ENCODE measurements around the gene PSD2. TPM values are rescaled to one million over a fixed set of nuclear protein-coding genes. Genes with fewer than 3 reads are reported as not detected.

The PSD2 gene
- total RNA-seq, 1 donor from 2014 or later: not detected

DNA sequence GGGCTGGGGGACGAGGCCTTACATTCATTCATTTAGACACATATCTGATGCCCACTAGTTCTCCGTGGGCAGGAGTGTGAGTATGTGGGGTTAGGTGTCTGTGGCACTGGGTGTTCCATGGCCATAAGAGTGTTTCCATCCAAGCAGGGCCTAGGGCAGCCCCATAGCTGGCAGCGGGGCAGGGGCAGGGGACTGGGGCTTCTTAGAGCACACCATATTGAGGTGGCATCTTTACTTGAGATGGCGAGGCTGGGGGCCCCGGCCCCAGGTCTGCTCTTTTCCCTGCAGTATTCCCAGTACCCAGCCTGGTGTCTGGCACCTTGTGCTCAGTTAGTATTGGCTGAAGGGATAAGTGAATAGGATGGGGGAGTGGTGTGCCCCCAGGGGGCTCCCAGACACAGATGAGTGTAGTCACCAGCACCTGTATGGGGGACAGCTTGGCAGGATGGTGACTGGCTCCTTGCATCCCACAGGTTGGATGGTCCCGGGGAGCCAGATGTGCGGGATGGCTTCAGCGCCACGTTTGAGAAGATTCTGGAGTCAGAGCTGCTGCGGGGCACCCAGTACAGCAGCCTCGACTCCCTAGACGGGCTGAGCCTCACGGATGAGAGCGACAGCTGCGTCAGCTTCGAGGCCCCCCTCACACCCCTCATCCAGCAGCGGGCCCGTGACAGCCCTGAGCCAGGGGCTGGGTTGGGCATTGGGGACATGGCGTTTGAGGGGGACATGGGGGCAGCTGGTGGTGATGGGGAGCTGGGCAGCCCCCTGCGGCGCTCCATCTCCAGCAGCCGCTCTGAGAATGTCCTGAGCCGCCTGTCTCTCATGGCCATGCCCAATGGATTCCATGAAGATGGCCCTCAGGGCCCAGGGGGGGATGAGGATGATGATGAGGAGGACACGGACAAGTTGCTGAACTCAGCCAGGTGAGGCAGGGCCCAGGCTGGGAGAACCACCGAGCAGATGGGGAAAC lies 17.5 kb downstream of the PSD2 start:
- DNase-seq (ENCODE audit: low read depth): no peak
- TF ChIP-seq, protein P1, sequence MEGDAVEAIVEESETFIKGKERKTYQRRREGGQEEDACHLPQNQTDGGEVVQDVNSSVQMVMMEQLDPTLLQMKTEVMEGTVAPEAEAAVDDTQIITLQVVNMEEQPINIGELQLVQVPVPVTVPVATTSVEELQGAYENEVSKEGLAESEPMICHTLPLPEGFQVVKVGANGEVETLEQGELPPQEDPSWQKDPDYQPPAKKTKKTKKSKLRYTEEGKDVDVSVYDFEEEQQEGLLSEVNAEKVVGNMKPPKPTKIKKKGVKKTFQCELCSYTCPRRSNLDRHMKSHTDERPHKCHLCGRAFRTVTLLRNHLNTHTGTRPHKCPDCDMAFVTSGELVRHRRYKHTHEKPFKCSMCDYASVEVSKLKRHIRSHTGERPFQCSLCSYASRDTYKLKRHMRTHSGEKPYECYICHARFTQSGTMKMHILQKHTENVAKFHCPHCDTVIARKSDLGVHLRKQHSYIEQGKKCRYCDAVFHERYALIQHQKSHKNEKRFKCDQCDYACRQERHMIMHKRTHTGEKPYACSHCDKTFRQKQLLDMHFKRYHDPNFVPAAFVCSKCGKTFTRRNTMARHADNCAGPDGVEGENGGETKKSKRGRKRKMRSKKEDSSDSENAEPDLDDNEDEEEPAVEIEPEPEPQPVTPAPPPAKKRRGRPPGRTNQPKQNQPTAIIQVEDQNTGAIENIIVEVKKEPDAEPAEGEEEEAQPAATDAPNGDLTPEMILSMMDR (conservative IDR thresholded peaks at IDR 0.05; ENCODE audit: low read depth, low read length): no peak
- no peak overlapping the region for H3K4me3 ChIP-seq (ENCODE audit: low read depth, low read length)

DNA sequence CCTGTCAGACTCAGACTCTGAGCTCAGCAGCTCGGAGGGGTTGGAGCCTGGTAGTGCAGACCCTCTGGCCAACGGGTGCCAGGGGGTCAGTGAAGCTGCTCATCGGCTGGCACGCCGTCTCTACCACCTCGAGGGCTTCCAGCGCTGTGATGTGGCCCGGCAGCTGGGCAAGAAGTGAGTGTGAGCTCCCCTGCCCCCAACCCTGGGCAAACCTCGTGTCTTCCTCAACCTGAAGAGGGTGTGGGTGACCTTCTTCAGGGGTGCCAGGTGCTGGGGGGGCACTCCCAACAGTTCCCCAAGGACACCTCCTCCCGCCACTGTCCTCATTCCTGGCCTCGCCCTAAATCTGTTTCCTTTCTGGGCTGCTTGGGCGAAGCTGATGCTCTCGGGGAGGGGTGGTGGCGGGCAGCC lies 18.6 kb downstream of the PSD2 start:
- no peak for DNase-seq (ENCODE audit: low read depth)
- no peak overlapping the region for H3K4me3 ChIP-seq (ENCODE audit: low read depth, low read length)
- TF ChIP-seq, protein P1 (conservative IDR thresholded peaks at IDR 0.05; ENCODE audit: low read depth, low read length): no peak

DNA sequence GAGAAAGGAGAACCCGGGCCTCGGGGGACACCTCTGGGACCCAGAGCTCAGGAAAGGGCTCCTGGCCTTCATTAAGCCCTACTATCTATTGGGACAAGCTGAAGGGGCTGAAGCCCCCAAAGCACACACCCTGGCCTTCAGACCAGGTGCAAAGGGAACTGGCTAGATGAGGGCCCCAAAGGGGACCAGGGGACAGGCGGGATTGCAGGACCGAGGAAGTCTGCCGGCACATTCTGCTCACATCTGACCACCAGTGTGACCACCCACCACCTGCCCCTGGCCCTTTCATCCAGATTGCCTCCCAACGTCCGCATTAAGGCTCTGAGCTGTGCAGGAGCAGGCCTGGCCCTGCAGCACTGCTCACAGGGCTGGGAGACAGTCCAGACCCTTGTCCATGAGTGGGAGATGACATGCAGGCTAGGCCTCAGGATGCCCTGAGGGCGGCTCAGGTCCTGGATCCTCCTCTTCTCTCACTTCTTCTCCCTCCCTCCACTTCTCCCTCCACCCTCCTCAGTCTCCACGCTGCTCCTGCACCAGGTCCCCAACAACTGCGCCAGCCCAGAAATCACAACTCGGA lies 19.2 kb downstream of the PSD2 start:
- no peak overlapping the region for H3K4me3 ChIP-seq (ENCODE audit: low read depth, low read length)
- no peak for DNase-seq (ENCODE audit: low read depth)
- TF ChIP-seq, protein P1 (conservative IDR thresholded peaks at IDR 0.05; ENCODE audit: low read depth, low read length): no peak

DNA sequence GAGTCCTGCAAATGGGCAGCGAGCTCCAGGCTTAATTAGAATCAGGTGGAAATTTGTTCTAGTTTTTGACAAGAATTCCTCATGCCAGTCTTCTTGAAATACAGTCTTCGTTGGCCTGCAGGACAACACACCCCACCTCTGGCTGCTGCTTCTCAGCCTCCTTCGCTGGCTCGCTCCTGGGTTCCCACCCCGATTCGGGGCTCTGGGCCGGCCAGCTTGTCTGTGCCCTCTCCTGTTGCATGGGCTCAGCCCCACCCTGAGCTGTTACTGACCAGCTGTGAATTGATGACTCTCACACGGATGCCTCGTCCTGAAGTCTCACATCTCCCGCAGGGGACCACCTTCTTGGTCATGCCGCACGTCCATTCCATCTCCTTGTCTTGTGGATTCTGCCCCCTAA lies 21.0 kb downstream of the PSD2 start:
- no peak for DNase-seq (ENCODE audit: low read depth)
- no peak overlapping the region for H3K4me3 ChIP-seq (ENCODE audit: low read depth, low read length)
- TF ChIP-seq, protein P1 (conservative IDR thresholded peaks at IDR 0.05; ENCODE audit: low read depth, low read length): no peak

DNA sequence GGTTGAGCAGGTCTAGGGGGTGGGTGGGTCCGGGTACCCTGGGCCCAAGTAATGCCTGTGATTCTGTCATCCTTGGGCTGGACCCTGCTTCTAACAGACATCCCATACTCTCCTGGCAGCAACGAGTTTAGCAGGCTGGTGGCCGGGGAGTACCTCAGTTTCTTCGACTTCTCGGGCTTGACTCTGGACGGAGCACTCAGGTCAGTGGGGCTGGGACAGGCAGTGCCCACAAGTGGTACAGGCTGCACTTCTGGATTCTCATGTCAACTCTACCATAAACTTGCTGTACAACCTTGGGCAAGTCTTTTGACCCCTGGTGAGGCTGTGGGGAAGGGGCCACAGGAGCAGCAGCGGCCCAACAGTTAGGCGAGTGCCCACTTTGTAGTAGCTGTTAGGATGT lies 21.8 kb downstream of the PSD2 start:
- H3K4me3 ChIP-seq (ENCODE audit: low read depth, low read length): no peak overlapping the region
- TF ChIP-seq, protein P1 (conservative IDR thresholded peaks at IDR 0.05; ENCODE audit: low read depth, low read length): no peak
- DNase-seq (ENCODE audit: low read depth): no peak

DNA sequence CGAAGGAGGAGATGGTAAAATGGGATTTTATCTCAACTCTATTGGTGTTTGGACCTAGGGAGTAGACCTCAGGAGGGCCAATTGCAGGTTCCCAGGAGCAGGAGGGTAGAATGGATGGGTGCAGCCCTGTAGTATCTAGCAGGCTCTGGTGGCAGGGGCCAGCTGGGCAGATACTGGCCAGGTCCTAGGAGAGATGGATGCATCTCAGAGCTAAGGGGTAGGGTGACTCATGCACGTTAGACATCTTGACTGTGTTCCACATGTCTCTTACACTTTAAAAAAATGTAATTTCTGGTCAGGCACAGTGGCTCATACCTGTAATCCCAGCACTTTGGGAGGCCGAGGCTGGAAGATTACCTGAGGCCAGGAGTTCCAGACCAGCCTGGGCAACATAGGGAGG lies 22.4 kb downstream of the PSD2 start:
- TF ChIP-seq, protein P1 (conservative IDR thresholded peaks at IDR 0.05; ENCODE audit: low read depth, low read length): no peak
- H3K4me3 ChIP-seq (ENCODE audit: low read depth, low read length): no peak overlapping the region
- DNase-seq (ENCODE audit: low read depth): no peak
